NT2/D1 (cell line): Measurements from ENCODE around the gene CDK6.

Experiments
- SUZ12 ChIP-seq: IDR thresholded peaks from 2 replicates; pipeline ENCODE4 v1.6.1; 2011; ENCODE audit not compliant: insufficient read length, insufficient read depth; ENCODE audit errors: extremely low read depth
- YY1 ChIP-seq: IDR thresholded peaks from 2 replicates; pipeline ENCODE4 v1.6.1; 2011; ENCODE audit not compliant: insufficient read length, insufficient read depth
- ZNF274 ChIP-seq: IDR thresholded peaks from 2 replicates; pipeline ENCODE4 v1.6.1; 2011; ENCODE audit warnings: mild to moderate bottlenecking, low read depth, low read length

- TF ChIP-seq ZNF274 (no peak), SUZ12 (no peak), YY1 (no peak)
Observed at GRCh38 chr7:92761391-92762097, 74.8 kb downstream of the CDK6 start.
